NAMALWA (cell line): ENCODE measurements around the gene CENPM.

Experiments used
- DNase-seq: peaks from one replicate; pipeline ENCODE4 v3.0.0-alpha.2; 2015; ENCODE audit warnings: low spot score

Gene CENPM, protein sequence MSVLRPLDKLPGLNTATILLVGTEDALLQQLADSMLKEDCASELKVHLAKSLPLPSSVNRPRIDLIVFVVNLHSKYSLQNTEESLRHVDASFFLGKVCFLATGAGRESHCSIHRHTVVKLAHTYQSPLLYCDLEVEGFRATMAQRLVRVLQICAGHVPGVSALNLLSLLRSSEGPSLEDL

DNA sequence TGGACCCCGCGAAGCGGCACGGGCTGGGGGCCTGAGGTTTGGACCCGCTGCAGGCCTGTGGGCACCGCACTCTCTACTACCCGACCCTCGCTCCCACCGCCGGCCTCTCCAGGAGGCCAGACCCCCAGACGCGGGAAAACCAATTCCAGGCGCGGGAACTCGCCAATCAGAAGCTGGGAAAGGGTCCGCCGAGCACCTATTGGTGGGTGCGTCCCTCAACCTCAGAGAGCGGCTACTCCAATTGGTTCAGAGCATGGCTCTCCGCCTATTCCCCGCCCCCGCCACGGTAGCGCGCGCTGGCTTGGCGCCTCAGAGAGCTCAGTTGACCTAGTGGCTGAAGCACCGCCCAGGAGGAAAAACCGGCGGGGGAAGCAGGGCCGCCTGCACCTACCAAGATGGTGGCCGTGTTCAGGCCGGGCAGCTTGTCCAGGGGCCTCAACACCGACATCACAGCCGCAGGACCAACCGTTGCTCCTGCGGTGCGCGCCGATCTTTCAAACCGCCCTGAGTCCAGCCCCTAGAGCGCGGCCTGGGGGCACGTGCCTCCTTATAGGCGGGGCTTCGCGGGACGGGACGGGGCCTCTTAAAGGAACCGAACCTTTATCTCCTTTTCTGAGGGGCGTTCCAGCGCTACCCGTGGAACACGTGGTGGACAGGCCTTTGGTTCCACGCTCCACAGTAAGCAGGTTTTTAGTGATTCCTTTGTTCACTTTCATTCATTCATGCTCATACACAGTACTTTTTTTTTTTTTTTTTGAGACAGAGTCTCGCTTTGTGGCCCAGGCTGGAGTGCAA, at the start of gene CENPM:
Gene CENPM (minus strand): TSS at position 524 of the 795 bp plus-strand sequence. CDS start 76 bp downstream, at position 448.
- DNase-seq = peak; percentile 95

DNA sequence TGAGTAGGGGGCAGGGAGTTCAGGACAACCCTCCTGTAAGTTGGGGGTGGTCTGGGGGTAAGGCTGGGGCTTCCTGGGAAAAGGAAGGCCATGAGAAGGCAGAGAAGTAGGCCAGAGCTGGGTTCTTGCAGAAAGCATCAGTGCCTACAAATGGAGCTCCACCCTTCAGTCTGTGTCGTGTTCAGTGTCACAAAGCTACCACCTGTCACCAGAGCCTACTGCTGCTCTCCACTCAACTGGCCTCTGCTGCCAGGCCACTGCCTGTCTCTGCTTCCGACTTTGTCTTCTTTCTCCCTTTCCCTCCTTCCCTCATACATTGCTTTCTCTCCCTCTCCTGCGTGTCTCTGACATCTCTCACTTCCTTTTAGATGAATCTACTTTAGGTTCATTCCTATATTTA, 48.3 kb upstream of the CENPM start:
- no peak for DNase-seq

DNA sequence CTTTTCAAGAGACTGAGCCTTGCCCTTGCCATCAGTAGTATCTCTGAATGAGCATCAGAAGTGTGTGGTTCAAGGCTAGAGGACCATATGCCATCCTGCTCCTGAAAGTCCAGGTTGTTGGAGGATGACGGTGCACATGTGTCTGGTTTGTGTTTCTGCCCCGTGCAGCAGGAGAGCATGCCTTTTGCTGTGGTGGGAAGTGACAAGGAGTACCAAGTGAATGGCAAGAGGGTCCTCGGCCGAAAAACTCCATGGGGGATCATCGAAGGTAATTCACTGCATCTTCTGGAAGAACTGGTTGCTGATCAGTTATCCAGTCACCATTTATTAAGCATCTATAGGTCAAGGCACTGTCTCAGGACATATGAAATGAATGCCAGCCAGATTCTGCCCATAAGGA, 45.5 kb upstream of the CENPM start:
- no peak for DNase-seq

DNA sequence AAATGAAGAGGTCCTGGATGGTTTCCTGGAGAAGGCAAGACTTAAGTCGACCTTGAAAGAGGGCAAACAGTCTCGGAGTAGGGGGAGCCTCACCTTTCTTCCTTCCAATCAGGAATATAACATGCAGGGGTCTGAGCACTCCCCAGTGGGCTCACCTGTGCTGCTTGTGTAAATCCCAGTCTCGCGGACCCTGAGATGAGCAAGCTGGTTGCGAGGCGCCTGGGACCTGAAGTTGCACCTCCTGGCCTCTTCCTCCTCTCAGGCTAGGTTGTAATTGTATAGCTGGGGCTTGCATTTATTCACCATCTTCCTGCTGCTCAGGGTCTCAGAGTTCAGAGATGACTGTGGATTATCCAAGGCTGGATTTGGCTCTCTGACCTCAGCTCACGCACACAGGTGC, 44.2 kb upstream of the CENPM start:
- DNase-seq = no peak

DNA sequence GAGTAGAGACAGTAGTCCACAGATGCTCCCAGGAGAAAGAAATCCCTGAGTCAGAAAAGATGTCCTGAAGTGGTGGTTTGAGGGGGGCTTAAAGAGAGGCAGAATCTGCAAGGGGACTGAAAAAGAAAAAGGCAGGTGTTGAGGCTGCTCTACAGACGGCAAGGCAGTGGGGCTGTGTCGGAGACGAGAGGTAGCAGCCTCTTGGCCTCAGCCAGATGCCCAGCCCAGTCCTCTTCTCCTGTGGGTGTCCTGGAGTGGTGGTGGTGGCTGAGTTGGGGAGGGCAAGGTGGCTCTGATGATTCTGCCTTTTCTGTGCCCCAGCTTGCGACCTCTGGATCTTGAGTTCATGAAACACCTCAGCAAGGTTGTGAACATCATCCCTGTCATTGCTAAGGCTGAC, 42.3 kb upstream of the CENPM start:
- DNase-seq = no peak

DNA sequence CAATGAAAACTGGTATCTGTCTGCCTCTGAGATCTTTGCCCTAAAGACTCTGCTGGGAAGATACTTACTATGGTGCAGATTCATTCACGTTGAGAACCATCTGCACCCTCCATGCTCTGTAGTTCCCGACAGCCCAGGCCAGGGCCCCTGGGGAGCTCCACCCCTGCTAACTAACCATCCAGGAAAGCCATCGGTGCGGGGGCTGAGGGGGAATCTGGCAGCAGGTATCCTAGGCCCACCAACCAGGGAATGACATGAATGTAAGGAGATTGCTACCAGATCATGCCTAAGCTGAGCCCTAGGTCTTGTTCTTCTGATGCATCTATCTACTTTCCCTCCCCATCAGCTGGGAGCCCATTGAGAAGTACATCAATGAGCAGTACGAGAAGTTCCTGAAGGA, 40.3 kb upstream of the CENPM start:
- DNase-seq = no peak

DNA sequence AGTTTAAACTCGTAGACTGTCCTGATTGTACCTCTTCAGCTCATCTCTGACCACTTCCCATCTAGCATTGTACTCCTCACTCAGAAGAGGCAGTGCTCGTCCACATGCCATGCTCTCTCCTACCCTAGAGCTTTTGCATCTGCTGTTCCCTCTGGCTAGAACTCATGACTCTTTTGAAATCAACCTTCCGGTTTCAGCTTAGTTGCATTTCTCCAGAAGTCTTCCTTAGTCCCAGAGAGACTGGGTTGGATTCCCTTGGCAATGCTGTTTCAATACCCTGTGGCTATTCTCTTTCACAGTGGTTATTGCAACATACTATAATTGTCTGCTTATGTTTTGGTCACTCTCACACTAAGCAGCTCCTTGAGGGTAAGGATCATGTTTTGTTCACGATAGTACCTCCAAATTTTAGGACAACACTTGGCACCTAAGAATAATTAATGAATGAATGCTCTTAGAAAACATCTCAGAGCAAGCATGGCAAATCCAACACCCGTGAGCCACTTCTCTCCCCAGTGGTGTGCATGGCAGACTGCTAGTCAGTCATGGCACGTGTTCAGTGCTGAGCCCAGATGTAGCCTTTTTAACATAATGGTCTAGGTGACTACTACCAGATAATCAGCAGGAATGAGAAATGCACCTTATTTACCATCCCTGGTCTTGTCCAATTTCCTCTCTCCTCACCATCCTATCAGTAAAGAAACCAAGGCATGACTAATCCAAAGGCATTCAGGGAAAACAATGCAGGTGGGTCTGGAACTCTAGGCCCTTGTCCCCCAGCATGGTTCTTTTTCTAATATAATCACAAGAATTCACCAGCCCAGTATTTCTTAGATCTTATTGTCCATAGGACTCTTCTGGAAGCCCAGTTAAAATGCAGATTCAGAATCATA, 36.8 kb upstream of the CENPM start:
- DNase-seq = no peak

DNA sequence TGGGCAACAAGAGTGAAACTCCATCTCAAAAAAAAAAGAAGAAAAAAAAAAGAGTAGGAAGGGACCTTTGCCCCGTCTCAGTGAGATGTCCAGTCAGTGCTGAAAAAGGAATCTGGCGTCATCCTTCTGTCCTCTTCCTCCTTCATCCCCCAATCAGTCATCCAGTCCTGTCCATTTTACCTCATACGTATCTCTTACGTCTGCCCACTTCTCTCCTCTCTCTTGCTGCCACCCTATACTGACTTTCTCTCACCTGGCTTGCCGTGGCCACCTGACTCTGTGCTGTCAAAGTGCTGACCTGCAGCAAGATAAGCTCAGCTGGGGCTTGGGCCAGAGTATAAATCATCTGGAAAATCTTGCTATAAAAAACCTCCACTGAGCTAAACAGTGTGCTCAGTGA, 35.9 kb upstream of the CENPM start:
- DNase-seq = no peak

DNA sequence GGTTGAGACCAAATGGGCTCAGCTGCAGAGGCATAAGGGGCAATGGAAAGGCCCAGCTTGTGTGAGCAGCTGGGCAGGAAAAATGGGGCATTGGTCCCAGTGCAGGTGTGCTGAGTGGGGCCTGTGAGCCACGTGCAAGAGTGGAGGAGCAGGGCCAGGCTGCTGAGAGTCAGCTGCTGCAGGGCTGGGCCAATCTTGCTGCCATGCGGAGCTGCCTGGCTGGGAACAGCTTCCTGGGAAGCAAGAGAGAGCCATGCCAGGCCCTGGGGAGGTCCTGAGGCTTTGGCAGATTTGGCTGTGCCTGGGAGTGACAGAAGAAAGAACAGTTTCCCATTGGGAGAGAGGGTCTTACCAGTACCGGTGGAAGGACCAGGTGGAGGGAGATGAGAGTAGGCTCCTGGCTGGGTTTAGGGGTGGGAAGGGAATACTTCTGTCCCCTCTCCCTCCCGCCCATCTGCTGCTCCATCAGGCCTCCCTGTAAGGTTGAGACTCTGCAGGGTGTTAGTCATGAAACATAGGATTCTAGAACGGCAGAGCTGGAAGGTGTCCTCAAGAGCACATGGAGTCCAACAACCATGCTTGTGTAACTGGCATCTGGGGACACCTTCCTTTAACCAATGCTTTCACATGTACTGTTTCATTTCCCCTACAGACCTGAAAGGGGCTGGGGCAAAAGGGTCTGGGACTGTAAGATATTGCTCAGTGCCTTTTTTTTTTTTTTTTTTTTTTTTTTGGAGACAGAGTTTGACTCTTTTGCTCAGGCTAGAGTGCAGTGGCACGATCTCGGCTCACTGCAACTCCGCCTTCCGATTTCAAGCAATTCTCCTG, 32.7 kb upstream of the CENPM start:
- DNase-seq = no peak

DNA sequence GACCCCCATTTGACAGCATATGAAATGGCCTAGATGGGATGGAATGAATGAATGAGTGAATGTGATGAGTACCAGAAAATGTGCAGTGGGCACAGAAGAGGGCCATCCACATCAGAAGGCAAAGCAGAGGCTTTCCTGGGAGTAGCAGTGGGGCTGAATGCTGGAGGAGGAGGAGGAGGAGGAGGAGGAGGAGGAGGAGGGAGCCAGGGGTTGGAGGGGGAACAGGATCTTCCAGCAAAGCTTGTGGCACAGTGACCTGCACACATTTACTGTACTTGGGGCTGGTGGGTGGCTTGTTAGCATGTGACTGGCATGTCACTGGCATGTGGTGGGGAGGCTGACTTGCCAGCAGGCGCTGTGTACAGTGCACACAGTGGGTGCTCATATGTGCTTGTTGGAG, 31.8 kb upstream of the CENPM start:
- no peak for DNase-seq

DNA sequence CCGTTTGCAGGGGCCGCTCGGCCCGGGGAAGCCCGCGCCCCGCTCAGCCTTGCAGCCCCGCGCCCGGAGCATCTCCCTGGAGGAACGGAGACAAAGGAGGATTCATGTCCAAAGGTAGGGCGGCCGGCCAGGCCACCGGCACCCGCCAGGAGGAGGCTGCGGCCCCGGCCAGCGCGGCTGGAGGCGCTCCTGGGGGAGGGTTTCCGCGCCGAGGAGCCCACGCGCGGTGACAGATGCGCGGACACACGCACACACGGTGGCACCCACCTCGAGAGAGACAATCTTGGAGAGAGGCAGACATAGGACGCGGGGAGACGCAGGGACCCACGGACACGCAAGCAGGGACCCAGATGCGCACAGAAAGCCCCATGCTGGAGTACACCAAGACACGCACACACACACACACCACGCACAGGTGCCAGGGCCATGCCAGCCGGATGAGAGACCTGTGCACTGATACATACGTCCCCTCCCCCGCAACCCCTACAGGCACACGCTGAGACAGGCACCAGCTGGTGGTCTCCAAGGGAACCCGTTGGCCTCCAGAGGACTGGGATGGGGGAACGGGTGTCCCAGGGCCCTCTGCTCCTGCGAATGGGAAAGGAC, 30.1 kb upstream of the CENPM start:
- DNase-seq = no peak

DNA sequence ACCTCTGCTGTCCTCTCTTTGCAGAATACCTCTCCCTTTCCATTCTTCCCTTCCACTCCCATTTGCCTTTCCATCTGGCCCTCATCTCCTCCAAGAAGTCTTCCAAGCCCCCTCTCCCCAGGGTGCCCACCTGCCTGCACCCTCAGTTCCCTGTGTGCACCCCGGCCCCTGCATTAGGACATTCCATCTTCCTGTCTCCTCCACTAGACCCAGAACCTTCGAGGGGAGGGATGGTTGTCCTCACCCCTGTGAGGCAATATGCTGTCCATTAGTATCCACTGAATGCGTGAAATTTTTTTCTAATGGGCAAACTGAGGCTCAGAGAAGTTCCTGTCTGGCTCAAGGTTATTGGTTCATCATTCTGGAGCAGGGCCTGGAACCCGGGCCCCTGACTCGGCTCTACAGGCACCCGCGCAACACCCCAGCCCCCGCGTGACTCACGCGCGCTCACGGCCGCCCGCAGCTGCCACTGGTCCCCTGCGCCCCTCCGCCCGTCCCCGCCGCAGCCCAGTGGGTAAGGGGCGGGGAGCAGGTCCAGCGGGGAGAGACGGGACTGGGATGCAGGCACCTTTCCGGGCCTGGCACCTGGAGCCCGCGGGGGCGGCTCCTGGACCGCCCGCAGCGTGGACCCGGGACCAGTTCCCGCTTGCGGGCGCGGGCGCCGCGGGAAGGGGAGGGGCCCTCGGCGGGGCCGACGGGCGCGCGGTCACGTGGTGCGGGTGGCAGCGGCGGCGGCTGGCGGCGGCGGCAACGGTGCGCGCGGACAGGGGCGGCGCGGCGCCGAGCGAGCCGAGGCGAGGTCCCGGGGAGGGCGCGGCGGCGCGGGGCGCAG, 29.3 kb upstream of the CENPM start:
- peak; percentile 17 for DNase-seq

DNA sequence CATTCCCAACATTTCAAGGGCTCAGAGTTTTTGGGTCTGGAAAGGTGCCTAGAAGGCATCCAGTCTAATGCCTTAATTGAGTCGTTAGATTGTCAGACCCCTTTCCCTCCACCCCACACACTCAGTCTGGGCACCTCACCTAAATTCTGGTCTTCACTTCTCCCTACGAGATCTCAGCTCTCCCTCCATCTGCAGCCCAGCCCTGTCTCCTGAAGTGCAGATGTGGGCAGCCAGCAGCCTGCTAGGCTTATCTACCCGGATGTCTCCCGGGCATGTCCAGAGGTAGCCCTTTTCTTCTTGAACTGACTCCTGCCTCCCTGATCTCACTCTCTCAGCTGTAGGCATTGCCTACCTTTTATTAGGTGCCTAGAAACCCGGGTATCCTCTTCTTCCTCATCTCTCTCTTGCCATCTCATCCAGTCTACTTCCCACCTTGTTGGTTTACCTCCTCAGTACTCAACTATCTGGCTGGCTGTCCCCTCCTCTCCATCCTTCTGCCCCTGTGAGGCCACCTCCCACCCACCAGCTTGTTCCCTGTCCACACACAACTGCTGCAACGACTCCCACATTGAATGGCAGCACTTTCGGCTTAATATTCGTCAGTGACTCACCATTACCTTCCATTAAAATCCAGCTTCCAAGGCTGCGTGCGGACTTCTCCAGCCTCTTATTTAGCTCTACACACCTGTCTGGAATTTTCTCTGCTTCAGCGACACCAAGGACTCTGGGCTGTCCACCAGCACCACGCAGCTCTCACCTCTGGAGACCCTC, 28.5 kb upstream of the CENPM start:
- no peak for DNase-seq

DNA sequence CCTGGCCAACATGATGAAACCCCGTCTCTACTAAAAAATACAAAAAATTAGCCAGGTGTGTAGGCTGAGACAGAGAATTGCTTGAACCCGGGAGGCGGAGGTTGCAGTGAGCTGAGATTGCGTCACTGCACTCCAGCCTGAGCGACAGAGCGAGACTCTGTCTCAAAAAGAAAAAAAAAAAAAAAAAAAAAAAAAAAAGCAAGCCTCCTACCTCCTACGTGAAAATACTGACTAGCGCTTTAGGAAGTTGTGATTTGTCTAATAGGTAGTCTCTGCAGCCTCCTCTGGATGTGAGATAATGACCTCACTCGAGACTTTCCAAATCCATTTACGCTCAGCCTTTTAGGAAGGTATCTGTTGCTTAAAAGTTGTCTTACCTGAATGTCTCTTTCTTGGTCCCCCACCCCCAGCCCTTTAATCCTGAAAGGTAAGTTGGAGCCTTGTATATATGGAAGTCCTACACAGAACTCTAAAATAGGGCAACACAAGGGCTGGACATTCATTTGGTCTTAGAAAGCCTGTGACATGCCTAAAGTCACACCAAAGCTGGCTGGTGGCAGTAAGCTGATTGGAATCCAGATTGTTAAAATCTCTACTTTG, 27.8 kb upstream of the CENPM start:
- peak; percentile 36 for DNase-seq

DNA sequence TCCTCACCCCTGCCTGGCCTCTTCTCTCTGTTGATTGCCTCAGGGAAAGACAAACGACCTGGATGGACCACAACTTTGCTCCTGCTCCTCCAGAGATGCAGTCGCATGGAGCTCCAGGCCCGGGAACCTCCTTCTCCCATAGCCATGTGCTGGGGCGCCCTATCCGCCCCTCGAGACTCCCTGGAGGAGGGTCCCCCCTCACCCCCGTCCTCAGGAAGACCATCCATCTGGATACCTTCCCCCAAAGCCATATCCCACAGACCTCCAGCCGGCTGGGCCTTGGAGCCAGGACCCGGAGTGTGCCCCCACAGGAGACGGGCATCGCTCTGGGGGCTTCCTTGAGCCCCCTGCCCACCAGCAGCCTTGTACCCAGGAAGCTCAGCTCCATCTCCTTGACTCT, 24.5 kb upstream of the CENPM start:
- no peak for DNase-seq

DNA sequence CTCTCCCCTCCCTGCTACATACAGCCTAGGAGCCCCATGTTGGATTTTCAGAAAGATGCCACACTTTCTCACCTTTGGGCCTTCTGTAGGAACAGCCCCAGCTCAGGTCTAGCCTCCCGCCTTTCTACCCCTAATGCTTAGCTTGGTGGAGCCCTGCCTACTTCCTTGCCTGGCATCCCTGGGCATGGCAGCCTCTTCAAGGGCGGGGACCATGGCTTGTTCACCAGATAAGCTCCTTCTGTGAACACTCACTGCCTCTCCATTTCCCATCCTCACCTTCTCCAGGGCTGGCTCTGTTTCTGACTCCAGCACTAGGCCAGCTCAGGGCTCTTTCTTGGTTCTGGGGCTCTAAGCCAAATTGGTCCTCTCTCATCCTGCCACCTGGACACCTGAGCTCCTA, 23.6 kb upstream of the CENPM start:
- DNase-seq = no peak

DNA sequence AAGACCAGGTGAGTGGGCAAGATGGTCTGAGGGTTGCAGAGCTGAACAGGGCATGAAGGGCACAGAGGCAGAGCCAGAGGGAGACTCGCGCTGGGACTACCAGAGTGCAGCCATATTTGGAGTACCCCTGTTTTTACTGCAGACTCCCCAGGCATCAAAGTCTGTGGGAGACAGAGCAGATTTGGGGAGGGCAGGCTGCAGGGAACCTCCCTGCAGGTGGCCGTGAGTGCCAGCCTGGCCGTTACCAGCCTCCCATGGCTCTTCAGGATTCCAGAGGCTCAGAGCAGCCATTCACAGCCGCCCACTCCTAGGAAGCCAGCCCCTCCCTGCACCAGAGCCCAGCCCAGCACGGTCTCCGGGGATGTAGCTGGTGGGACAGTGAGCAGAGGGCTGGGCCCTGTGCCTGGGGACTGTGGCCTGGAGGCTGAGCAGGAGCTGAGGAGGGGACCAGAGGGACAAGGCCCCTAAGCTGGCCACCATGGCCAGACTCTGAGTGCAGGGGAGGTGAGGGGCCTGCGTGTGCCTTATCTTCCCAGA, 22.2 kb upstream of the CENPM start, which contains the start of gene SEPTIN3:
Gene SEPTIN3 (plus strand): TSS at position 334 of the 537 bp plus-strand sequence. CDS start 2,050 bp downstream, outside the sequence.
- DNase-seq = no peak

DNA sequence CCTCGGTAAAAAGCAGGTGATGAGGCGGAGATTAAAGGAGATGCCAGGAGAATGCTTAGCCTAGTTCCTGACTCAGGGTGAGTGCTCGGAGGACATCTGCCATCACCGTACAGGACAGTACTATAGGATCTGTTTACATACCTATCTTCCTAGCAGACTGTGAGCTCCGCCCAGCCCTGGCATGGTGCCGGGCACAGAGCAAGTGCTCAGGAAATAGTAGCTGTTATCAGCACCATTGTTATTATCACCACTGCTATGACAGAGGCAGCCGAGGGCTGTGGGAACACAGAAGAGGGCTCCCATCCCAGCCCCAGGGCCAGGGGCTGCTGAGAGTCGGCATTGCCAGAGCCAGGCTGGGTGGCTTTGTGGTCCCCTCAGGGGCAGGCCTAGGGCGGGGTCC, 21.6 kb upstream of the CENPM start:
- no peak for DNase-seq
